Lower leg skin (tissue), 3 donors: ENCODE measurements around the gene ERH.

Source experiments
- POLR2A ChIP-seq, 2 donors: fragments of 450-650 bp; IDR thresholded peaks; one replicate each; pipeline ENCODE4 v1.6.1; 2016 to 2017; ENCODE audit warnings: antibody characterized with exemption in 2 of 2, mild to moderate bottlenecking in 1 of 2, moderate library complexity in 1 of 2
- TF ChIP-seq, protein P1 (sequence below), 3 donors: fragments of 450-650 bp; IDR thresholded peaks; one replicate each; pipeline ENCODE4 v1.5.1; 2016; ENCODE audit warnings: antibody characterized with exemption in 3 of 3, mild to moderate bottlenecking in 3 of 3, moderate library complexity in 2 of 3

DNA sequence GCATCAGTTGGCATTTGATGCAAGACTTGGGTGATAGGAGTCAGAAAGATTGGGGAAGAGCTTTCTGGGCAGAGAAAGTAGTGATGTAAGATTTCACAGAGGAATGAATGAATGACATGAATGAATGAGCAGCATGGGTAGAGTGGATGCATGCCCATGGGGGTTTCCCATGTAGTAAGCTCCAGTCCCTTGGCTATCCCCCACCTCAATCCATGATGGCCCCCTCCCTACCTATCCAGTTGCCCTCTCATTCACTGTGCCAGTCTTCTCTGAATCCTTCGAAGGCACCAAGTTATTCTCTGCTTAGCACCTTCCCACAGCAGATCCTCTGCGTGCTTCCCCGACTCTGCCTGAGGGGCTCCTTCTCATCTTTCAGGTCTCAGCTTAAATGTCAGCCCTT is 32.0 kb downstream of the ERH start:
- no peak for TF ChIP-seq POLR2A (IDR thresholded peaks at IDR 0.05)
- TF ChIP-seq, protein P1, sequence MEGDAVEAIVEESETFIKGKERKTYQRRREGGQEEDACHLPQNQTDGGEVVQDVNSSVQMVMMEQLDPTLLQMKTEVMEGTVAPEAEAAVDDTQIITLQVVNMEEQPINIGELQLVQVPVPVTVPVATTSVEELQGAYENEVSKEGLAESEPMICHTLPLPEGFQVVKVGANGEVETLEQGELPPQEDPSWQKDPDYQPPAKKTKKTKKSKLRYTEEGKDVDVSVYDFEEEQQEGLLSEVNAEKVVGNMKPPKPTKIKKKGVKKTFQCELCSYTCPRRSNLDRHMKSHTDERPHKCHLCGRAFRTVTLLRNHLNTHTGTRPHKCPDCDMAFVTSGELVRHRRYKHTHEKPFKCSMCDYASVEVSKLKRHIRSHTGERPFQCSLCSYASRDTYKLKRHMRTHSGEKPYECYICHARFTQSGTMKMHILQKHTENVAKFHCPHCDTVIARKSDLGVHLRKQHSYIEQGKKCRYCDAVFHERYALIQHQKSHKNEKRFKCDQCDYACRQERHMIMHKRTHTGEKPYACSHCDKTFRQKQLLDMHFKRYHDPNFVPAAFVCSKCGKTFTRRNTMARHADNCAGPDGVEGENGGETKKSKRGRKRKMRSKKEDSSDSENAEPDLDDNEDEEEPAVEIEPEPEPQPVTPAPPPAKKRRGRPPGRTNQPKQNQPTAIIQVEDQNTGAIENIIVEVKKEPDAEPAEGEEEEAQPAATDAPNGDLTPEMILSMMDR (IDR thresholded peaks at IDR 0.05): no peak
